HCT116 (cell line): ENCODE results near the gene CATSPERE. TPM values are rescaled to one million over a fixed set of nuclear protein-coding genes. Genes with fewer than 3 reads are reported as not detected.

Source experiments
- ATAC-seq: fragments of 200-7000 bp; cut with Tn5 transposase; 2 replicates; pipeline ENCODE4 v1.9.1; 2020; ENCODE audit warnings: mild to moderate bottlenecking, moderate library complexity
- BruUV-seq: library from RNA; stranded (reverse); fragments of 400-500 nt; replicated peaks from 2 replicates; lab custom pipeline; 2021; lab: Mats Ljungman, UMichigan
- CTCF ChIA-PET: fragments of 300-600 bp; sonication (Branson Sonifier 250); formaldehyde crosslinking; loops from one replicate; lab custom pipeline; 2021; ENCODE audit warnings: antibody characterized with exemption; lab: Charles Lee
- POLR2A ChIA-PET: fragments of 300-600, 350-600 bp; sonication (Branson Sonifier 250); formaldehyde crosslinking; loops from one replicate; lab custom pipeline; 2021; ENCODE audit warnings: antibody characterized with exemption; lab: Charles Lee
- RAD21 ChIA-PET, 2 experiments: fragments of 300-600 bp; sonication (Branson Sonifier 250); formaldehyde crosslinking; loops; one replicate each; lab custom pipeline; 2023; ENCODE audit warnings: low total read pairs in 2 of 2; ENCODE audit not compliant: uncharacterized antibody in 2 of 2, unreplicated experiment in 2 of 2, low non-redundant PET in 1 of 2; lab: Charles Lee
- DNase-seq: peaks from one replicate; pipeline ENCODE4 v3.0.0-alpha.2; 2010; ENCODE audit warnings: low read depth, low spot score
- H2AFZ ChIP-seq: fragments of 200-600 bp; shearing (Covaris generic), sonication (generic); 2 replicates; pipeline ENCODE4 v1.6.1; 2017; ENCODE audit warnings: low read depth, mixed run types, mixed read lengths, antibody characterized with exemption, low read length; ENCODE audit not compliant: poor library complexity, severe bottlenecking
- H3K27ac ChIP-seq: 2 replicates; pipeline ENCODE4 v1.5.1; 2012; ENCODE audit warnings: low read depth, low read length
- H3K27me3 ChIP-seq: fragments of 200-600 bp; sonication (generic); 2 replicates; pipeline ENCODE4 v1.6.1; 2016; ENCODE audit warnings: mixed run types, low read length, mixed read lengths; ENCODE audit not compliant: insufficient read depth
- H3K36me3 ChIP-seq, 2 experiments: fragments of 200-500 bp in 1 of 2; fragments of 200-600 bp in 1 of 2; sonication (Bioruptor generic) in 1 of 2; sonication (generic) in 1 of 2; 2 replicates each; pipeline versions ENCODE4 v1.5.1 to v1.6.1; 2014 to 2016; ENCODE audit warnings: low read length in 2 of 2, inconsistent platforms in 1 of 2, mixed read lengths in 1 of 2, mixed run types in 1 of 2; ENCODE audit not compliant: insufficient read depth in 2 of 2, control insufficient read depth in 1 of 2
- H3K4me1 ChIP-seq, 2 experiments: fragments of 200-600 bp in 1 of 2; sonication (generic) in 1 of 2; 2 replicates each; pipeline versions ENCODE4 v1.5.1 to v1.6.1; 2012 to 2017; ENCODE audit warnings: low read length in 2 of 2, inconsistent platforms in 1 of 2, mild to moderate bottlenecking in 1 of 2, mixed read lengths in 1 of 2, mixed run types in 1 of 2, moderate library complexity in 1 of 2; ENCODE audit not compliant: insufficient read depth in 2 of 2, control insufficient read depth in 1 of 2
- H3K4me2 ChIP-seq: fragments of 200-600 bp; sonication (generic); 2 replicates; pipeline ENCODE4 v1.6.1; 2017; ENCODE audit warnings: mixed run types, low read length, mixed read lengths
- H3K4me3 ChIP-seq, 2 experiments: fragments of 200-600 bp in 1 of 2; sonication (generic) in 1 of 2; replicated peaks in 1 of 2; 2 replicates each; pipeline ENCODE4 v1.5.1; 2011 to 2016; ENCODE audit warnings: low read length in 2 of 2, control low read depth in 1 of 2, low read depth in 1 of 2, mild to moderate bottlenecking in 1 of 2, mixed read lengths in 1 of 2, mixed run types in 1 of 2
- H3K79me2 ChIP-seq: fragments of 200-600 bp; sonication (generic); 2 replicates; pipeline ENCODE4 v1.6.1; 2017; ENCODE audit warnings: mild to moderate bottlenecking, mixed run types, low read length, moderate library complexity, mixed read lengths; ENCODE audit not compliant: insufficient read depth
- H3K9ac ChIP-seq: fragments of 200-600 bp; sonication (generic); 2 replicates; pipeline ENCODE4 v1.6.1; 2016; ENCODE audit warnings: low read length, mixed read lengths
- H3K9me2 ChIP-seq: fragments of 200-600 bp; sonication (generic), shearing (Covaris generic); 2 replicates; pipeline ENCODE4 v1.6.1; 2017; ENCODE audit warnings: mixed run types, mild to moderate bottlenecking, moderate library complexity; ENCODE audit not compliant: insufficient read depth
- H3K9me3 ChIP-seq, 2 experiments: fragments of 200-500 bp in 1 of 2; fragments of 200-600 bp in 1 of 2; sonication (Bioruptor generic) in 1 of 2; sonication (generic) in 1 of 2; 2 replicates each; pipeline ENCODE4 v1.6.1; 2014 to 2017; ENCODE audit warnings: low read length in 2 of 2, mixed read lengths in 2 of 2, inconsistent platforms in 1 of 2, low read depth in 1 of 2, mild to moderate bottlenecking in 1 of 2, mixed run types in 1 of 2, moderate library complexity in 1 of 2; ENCODE audit not compliant: control insufficient read depth in 1 of 2, insufficient read depth in 1 of 2
- H4K20me1 ChIP-seq: fragments of 200-600 bp; sonication (generic), shearing (Covaris generic); 2 replicates; pipeline ENCODE4 v1.6.1; 2017; ENCODE audit warnings: mixed run types, mild to moderate bottlenecking, moderate library complexity; ENCODE audit not compliant: insufficient read depth
- CBX3 ChIP-seq: IDR thresholded peaks from 2 replicates; pipeline ENCODE4 v1.6.1; 2012; ENCODE audit warnings: low read depth
- CEBPB ChIP-seq: IDR thresholded peaks from 2 replicates; pipeline ENCODE4 v1.6.1; 2012; ENCODE audit warnings: low read depth
- CTCF ChIP-seq, 3 experiments: fragments of 200-600 bp in 1 of 3; sonication (generic) in 1 of 3; IDR thresholded peaks in 2 of 3; conservative IDR thresholded peaks in 1 of 3; 2 replicates each; pipeline ENCODE4 v1.5.1; 2012 to 2017; ENCODE audit warnings: low read depth in 2 of 3, low read length in 2 of 3, antibody characterized with exemption in 1 of 3, borderline replicate concordance in 1 of 3, control low read depth in 1 of 3, mild to moderate bottlenecking in 1 of 3, mixed read lengths in 1 of 3, mixed run types in 1 of 3, moderate library complexity in 1 of 3; ENCODE audit not compliant: insufficient read depth in 1 of 3
- ELF1 ChIP-seq: IDR thresholded peaks from 2 replicates; pipeline ENCODE4 v1.6.1; 2012; ENCODE audit warnings: low read depth, borderline replicate concordance
- EZH2phosphoT487 ChIP-seq: fragments of 200-600 bp; IDR thresholded peaks from 2 replicates; pipeline ENCODE4 v1.6.1; 2018; ENCODE audit warnings: antibody characterized with exemption, borderline replicate concordance
- JUND ChIP-seq: IDR thresholded peaks from 2 replicates; pipeline ENCODE4 v1.6.1; 2012
- RAD21 ChIP-seq: IDR thresholded peaks from 2 replicates; pipeline ENCODE4 v1.6.1; 2012; ENCODE audit warnings: low read depth, mild to moderate bottlenecking
- REST ChIP-seq: IDR thresholded peaks from 2 replicates; pipeline ENCODE4 v1.6.1; 2012; ENCODE audit warnings: low read depth
- SP1 ChIP-seq: IDR thresholded peaks from 2 replicates; pipeline ENCODE4 v1.6.1; 2012; ENCODE audit warnings: low read depth
- SRF ChIP-seq: IDR thresholded peaks from 2 replicates; pipeline ENCODE4 v1.6.1; 2012; ENCODE audit warnings: low read depth
- ZBTB33 ChIP-seq: IDR thresholded peaks from 2 replicates; pipeline ENCODE4 v1.6.1; 2011; ENCODE audit warnings: mild to moderate bottlenecking, low read length, moderate library complexity; ENCODE audit not compliant: insufficient replicate concordance; ENCODE audit errors: extremely low read depth
- intact Hi-C: fragments of 100-400 bp; cut with micrococcal nuclease; formaldehyde crosslinking; loops from 2 replicates; pipeline ENCODE4 v1.10.0; 2022
- total RNA-seq: library from RNA; stranded (reverse); gene quantifications from one replicate; pipeline ENCODE4 v1.2.1, GENCODE V29; 2021; ENCODE audit not compliant: unreplicated experiment
- TF ChIP-seq, protein P1 (sequence below): IDR thresholded peaks from 2 replicates; pipeline ENCODE4 v1.6.1; 2012
- TF ChIP-seq, protein P2 (sequence below): IDR thresholded peaks from 2 replicates; pipeline ENCODE4 v1.6.1; 2012

The CATSPERE gene
- total RNA-seq, 1 experiment from 2014 or later, result 0.34 TPM

GRCh38 chr1:244536316-244536715 is 75.2 kb downstream of the CATSPERE start:
- no peak for ATAC-seq
- H2AFZ ChIP-seq, result no peak overlapping the region

More at GRCh38 chr1:244536316-244536715, 75.2 kb downstream of the CATSPERE start:
- intact Hi-C loops, result no loop called here
- H3K4me2 ChIP-seq, result no peak overlapping the region
- no peaks in the 10 kb centered on the region for H3K9me3 ChIP-seq
- no peak overlapping the region for H3K27ac ChIP-seq
- no peaks in the 10 kb centered on the region for H3K9me2 ChIP-seq
- no TSS peak for BruUV-seq
- H3K27me3 ChIP-seq, result no peaks in the 10 kb centered on the region
- no peaks in the 10 kb centered on the region for H3K79me2 ChIP-seq
- DNase-seq, result no peak
- no peaks in the 10 kb centered on the region for H4K20me1 ChIP-seq
- H3K36me3 ChIP-seq, result no peaks in the 10 kb centered on the region
- H3K4me3 ChIP-seq, result no peak overlapping the region
- TF ChIP-seq RAD21 (no peak), CTCF (IDR thresholded peaks at IDR 0.05 in 2 of 3, conservative IDR thresholded peaks at IDR 0.05 in 1 of 3; ENCODE audit: borderline replicate concordance in 1 of 3, insufficient read depth in 1 of 3, low read depth in 2 of 3, low read length in 2 of 3) (no peak), ELF1 (no peak), CBX3 (no peak), ZBTB33 (no peak), REST (no peak), EZH2phosphoT487 (no peak), JUND (no peak), CEBPB (no peak), SRF (no peak), SP1 (no peak)
- TF ChIP-seq, protein P1, sequence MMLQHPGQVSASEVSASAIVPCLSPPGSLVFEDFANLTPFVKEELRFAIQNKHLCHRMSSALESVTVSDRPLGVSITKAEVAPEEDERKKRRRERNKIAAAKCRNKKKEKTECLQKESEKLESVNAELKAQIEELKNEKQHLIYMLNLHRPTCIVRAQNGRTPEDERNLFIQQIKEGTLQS, result no peak
- TF ChIP-seq, protein P2, sequence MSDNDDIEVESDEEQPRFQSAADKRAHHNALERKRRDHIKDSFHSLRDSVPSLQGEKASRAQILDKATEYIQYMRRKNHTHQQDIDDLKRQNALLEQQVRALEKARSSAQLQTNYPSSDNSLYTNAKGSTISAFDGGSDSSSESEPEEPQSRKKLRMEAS, result no peak
- H3K9ac ChIP-seq, result no peak overlapping the region
- no peaks in the 10 kb centered on the region for H3K4me1 ChIP-seq
- ChIA-PET RAD21 (no interaction called here), CTCF (no interaction called here), POLR2A (no interaction called here)
